A673 (cell line): ENCODE results near the gene LRRC9. TPM values are rescaled to one million over a fixed set of nuclear protein-coding genes. Genes with fewer than 3 reads are reported as not detected.

Experiments
- BruUV-seq: library from RNA; stranded (reverse); fragments of 400-500 nt; replicated peaks from 2 replicates; lab custom pipeline; 2021; lab: Mats Ljungman, UMichigan
- CTCF ChIA-PET: fragments of 300-600 bp; sonication (Branson Sonifier 250); formaldehyde crosslinking; loops from one replicate; lab custom pipeline; 2022; ENCODE audit warnings: antibody characterized with exemption; lab: Charles Lee
- POLR2A ChIA-PET: fragments of 300-600 bp; sonication (Branson Sonifier 250); formaldehyde crosslinking; loops from one replicate; lab custom pipeline; 2022; ENCODE audit warnings: antibody characterized with exemption; ENCODE audit not compliant: low non-redundant PET; lab: Charles Lee
- DNase-seq: peaks from one replicate; pipeline ENCODE4 v3.0.0-alpha.2; 2015; ENCODE audit warnings: low spot score
- H3K27ac ChIP-seq: fragments of 200-600 bp; sonication (generic); 2 replicates; pipeline ENCODE4 v1.5.1; 2016; ENCODE audit warnings: mixed run types, low read depth, mild to moderate bottlenecking, mixed read lengths, antibody characterized with exemption, low read length; ENCODE audit not compliant: poor library complexity, severe bottlenecking
- H3K27me3 ChIP-seq: fragments of 200-600 bp; sonication (generic); replicated peaks from 2 replicates; pipeline ENCODE4 v1.6.1; 2017; ENCODE audit warnings: mixed run types, low read depth, mild to moderate bottlenecking, mixed read lengths, antibody characterized with exemption, low read length; ENCODE audit not compliant: insufficient read depth, poor library complexity
- H3K36me3 ChIP-seq: fragments of 200-600 bp; sonication (generic); 2 replicates; pipeline ENCODE4 v1.6.1; 2016; ENCODE audit warnings: mixed run types, mild to moderate bottlenecking, mixed read lengths, antibody characterized with exemption, low read length; ENCODE audit not compliant: insufficient read depth, poor library complexity, severe bottlenecking
- H3K4me1 ChIP-seq: fragments of 200-600 bp; sonication (generic); 2 replicates; pipeline ENCODE4 v1.6.1; 2017; ENCODE audit warnings: mixed run types, mild to moderate bottlenecking, mixed read lengths, antibody characterized with exemption, low read length; ENCODE audit not compliant: insufficient read depth, poor library complexity, severe bottlenecking
- H3K4me3 ChIP-seq: fragments of 200-600 bp; sonication (generic); 2 replicates; pipeline ENCODE4 v1.5.1; 2016; ENCODE audit warnings: low read depth, mixed run types, mild to moderate bottlenecking, mixed read lengths, low read length; ENCODE audit not compliant: poor library complexity, severe bottlenecking
- H3K9me3 ChIP-seq: fragments of 200-600 bp; sonication (generic); 2 replicates; pipeline ENCODE4 v1.6.1; 2016; ENCODE audit warnings: mixed run types, low read depth, mild to moderate bottlenecking, mixed read lengths, antibody characterized with exemption, low read length; ENCODE audit not compliant: poor library complexity, severe bottlenecking
- CTCF ChIP-seq: fragments of 300-800, 200-600 bp; sonication (generic); conservative IDR thresholded peaks from 2 replicates; pipeline ENCODE4 v1.5.1; 2017; ENCODE audit warnings: low read depth, mild to moderate bottlenecking, antibody characterized with exemption, low read length, moderate library complexity, mixed read lengths
- EZH2 ChIP-seq: fragments of 200-600 bp; sonication (generic); IDR thresholded peaks from 2 replicates; pipeline ENCODE4 v1.6.1; 2017; ENCODE audit warnings: borderline replicate concordance, low read depth, mild to moderate bottlenecking, mixed read lengths, antibody characterized with exemption, low read length; ENCODE audit not compliant: poor library complexity, severe bottlenecking
- intact Hi-C: fragments of 100-400 bp; cut with micrococcal nuclease; formaldehyde crosslinking; loops from one replicate; pipeline ENCODE4 v1.10.0; 2022; ENCODE audit not compliant: unreplicated experiment
- total RNA-seq: library from RNA; stranded (reverse); gene quantifications from 2 replicates; pipeline ENCODE4 v1.2.3, GENCODE V29; 2021

The LRRC9 gene
- total RNA-seq, 1 experiment from 2014 or later = not detected

- no peak for TF ChIP-seq EZH2
- no peak for TF ChIP-seq CTCF
- no peak for DNase-seq
- no peaks in the 10 kb centered on the region for H3K27me3 ChIP-seq
- ChIA-PET CTCF (no interaction called here), POLR2A (no interaction called here)
- H3K4me3 ChIP-seq = no peak overlapping the region
- intact Hi-C loops = no loop called here
- H3K36me3 ChIP-seq = no peaks in the 10 kb centered on the region
- BruUV-seq = no TSS peak
- no peaks in the 10 kb centered on the region for H3K9me3 ChIP-seq
- no peak overlapping the region for H3K27ac ChIP-seq
- H3K4me1 ChIP-seq = no peaks in the 10 kb centered on the region
Measured at GRCh38 chr14:59905188-59905587, 14.8 kb upstream of the LRRC9 start.

GRCh38 chr14:59912443-59912842 is 7.5 kb upstream of the LRRC9 start:
- CTCF ChIA-PET = no interaction called here
- H3K36me3 ChIP-seq = no peaks in the 10 kb centered on the region
- no peak overlapping the region for H3K4me3 ChIP-seq
- H3K9me3 ChIP-seq = no peaks in the 10 kb centered on the region
- TF ChIP-seq CTCF = no peak
- no peak for TF ChIP-seq EZH2
- no peak overlapping the region for H3K27ac ChIP-seq
- no peak for DNase-seq
- H3K27me3 ChIP-seq = no peaks in the 10 kb centered on the region
- POLR2A ChIA-PET = no interaction called here
- no TSS peak for BruUV-seq
- no peaks in the 10 kb centered on the region for H3K4me1 ChIP-seq
- intact Hi-C loops = no loop called here

GRCh38 chr14:59913187-59913586 is 6.8 kb upstream of the LRRC9 start:
- BruUV-seq = no TSS peak
- intact Hi-C loops = no loop called here
- no peaks in the 10 kb centered on the region for H3K27me3 ChIP-seq
- ChIA-PET POLR2A (no interaction called here), CTCF (no interaction called here)
- TF ChIP-seq EZH2 (no peak), CTCF (no peak)
- H3K27ac ChIP-seq = no peak overlapping the region
- no peaks in the 10 kb centered on the region for H3K36me3 ChIP-seq
- no peaks in the 10 kb centered on the region for H3K9me3 ChIP-seq
- no peaks in the 10 kb centered on the region for H3K4me1 ChIP-seq
- H3K4me3 ChIP-seq = no peak overlapping the region
- no peak for DNase-seq
